ENCODE data around the gene ITGAV.

DNA sequence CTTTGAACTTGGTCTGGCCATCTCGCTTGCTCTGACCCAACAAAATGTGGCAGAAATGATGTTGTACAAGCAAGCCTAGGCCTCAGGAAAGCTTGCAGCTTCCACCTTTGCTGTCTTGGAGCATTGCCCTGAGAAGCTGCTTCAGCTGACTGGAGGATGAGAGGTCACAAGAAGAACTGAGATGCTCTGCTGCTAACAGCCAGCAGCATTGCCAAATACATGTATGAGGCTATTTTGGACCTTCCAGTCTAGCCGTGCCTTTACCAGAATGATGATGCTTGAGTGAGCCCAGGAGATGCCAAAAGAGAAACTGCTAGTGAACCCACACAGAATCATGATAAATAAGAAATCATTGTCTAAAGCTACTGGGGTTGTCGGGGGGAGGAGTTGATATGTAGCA, 13.2 kb upstream of the ITGAV start:
- TF ChIP-seq GATA2 (IDR thresholded peaks at IDR 0.05; ENCODE audit: low read depth, low read length) (no peak), GATA3 (IDR thresholded peaks at IDR 0.05; ENCODE audit: low read depth, low read length) (no peak)

All from SH-SY5Y (cell line).